Activated CD8-positive, alpha-beta T cell treated with anti-CD3 and anti-CD28 coated beads for 36 hours (primary cell): ENCODE measurements around the gene MEF2C. TPM values are rescaled to one million over a fixed set of nuclear protein-coding genes. Genes with fewer than 3 reads are reported as not detected.

Experiments used
- ATAC-seq: fragments of 200-7000 bp; cut with Tn5 transposase; one replicate; pipeline ENCODE4 v1.10.0; 2021; ENCODE audit warnings: mild to moderate bottlenecking, moderate library complexity
- CTCF ChIA-PET: fragments of 350-600 bp; sonication (Branson Sonifier 250); formaldehyde crosslinking; loops from one replicate; lab custom pipeline; 2021; ENCODE audit warnings: antibody characterized with exemption; lab: Charles Lee
- POLR2A ChIA-PET: fragments of 350-600 bp; sonication (Branson Sonifier 250); formaldehyde crosslinking; loops from one replicate; lab custom pipeline; 2021; ENCODE audit warnings: antibody characterized with exemption; lab: Charles Lee
- DNase-seq: peaks from one replicate; pipeline ENCODE4 v3.0.0-alpha.2; 2020
- H3K27ac Mint-ChIP-seq: one replicate; pipeline ENCODE4 v1.8.0; 2021; ENCODE audit warnings: mild to moderate bottlenecking, mixed read lengths
- H3K27me3 Mint-ChIP-seq: one replicate; pipeline ENCODE4 v1.8.0; 2021; ENCODE audit warnings: mixed read lengths
- H3K36me3 Mint-ChIP-seq: one replicate; pipeline ENCODE4 v1.8.0; 2021; ENCODE audit warnings: low read depth, mixed read lengths
- H3K4me1 Mint-ChIP-seq: one replicate; pipeline ENCODE4 v1.8.0; 2021; ENCODE audit warnings: low read depth, mixed read lengths
- H3K4me3 Mint-ChIP-seq: one replicate; pipeline ENCODE4 v1.8.0; 2021; ENCODE audit warnings: mild to moderate bottlenecking, moderate library complexity, mixed read lengths
- H3K9me3 Mint-ChIP-seq: one replicate; pipeline ENCODE4 v1.8.0; 2021; ENCODE audit warnings: mixed read lengths
- CTCF ChIP-seq: fragments of 200-600 bp; IDR thresholded peaks from one replicate; pipeline ENCODE4 v1.8.0; 2022; ENCODE audit warnings: antibody characterized with exemption, mild to moderate bottlenecking
- intact Hi-C: fragments of 100-400 bp; cut with micrococcal nuclease; formaldehyde crosslinking; loops from one replicate; pipeline ENCODE4 v1.10.0; 2022
- total RNA-seq, 2 experiments: library from RNA; stranded (reverse); gene quantifications; one replicate each; pipeline ENCODE4 v1.2.3, GENCODE V29; 2021

MEF2C gene
- total RNA-seq, 2 experiments from 2014 or later, result 0.27 to 1.3 TPM

GRCh38 chr5:88882276-88883038 lies 527 bp downstream of the MEF2C start:
- POLR2A ChIA-PET, result no interaction called here
- DNase-seq, result no peak
- no peaks in the 10 kb centered on the region for H3K9me3 Mint-ChIP-seq
- no peak for TF ChIP-seq CTCF
- no peak overlapping the region for H3K27ac Mint-ChIP-seq
- ATAC-seq, result no peak
- intact Hi-C loops, result no loop called here
- peaks cover 18% of the 10 kb centered on the region for H3K4me1 Mint-ChIP-seq
- H3K27me3 Mint-ChIP-seq, result peaks cover 48% of the 10 kb centered on the region
- CTCF ChIA-PET, result no interaction called here
- H3K36me3 Mint-ChIP-seq, result no peaks in the 10 kb centered on the region
- H3K4me3 Mint-ChIP-seq, result peak overlapping the region; percentile 76

GRCh38 chr5:88881571-88881971 lies 1.4 kb downstream of the MEF2C start:
- H3K36me3 Mint-ChIP-seq, result no peaks in the 10 kb centered on the region
- no peak overlapping the region for H3K4me3 Mint-ChIP-seq
- peaks cover 47% of the 10 kb centered on the region for H3K27me3 Mint-ChIP-seq
- H3K9me3 Mint-ChIP-seq, result no peaks in the 10 kb centered on the region
- no peak for ATAC-seq
- H3K4me1 Mint-ChIP-seq, result peaks cover 18% of the 10 kb centered on the region
- TF ChIP-seq CTCF, result no peak
- intact Hi-C loops, result no loop called here
- DNase-seq, result no peak
- H3K27ac Mint-ChIP-seq, result no peak overlapping the region
- CTCF ChIA-PET, result interaction anchor here (0.7 kb wide), 1 partner anchor 15 kb away, joined by 3 read pairs; no protein-coding TSS in a partner anchor
- POLR2A ChIA-PET, result no interaction called here

GRCh38 chr5:88880201-88880600 lies 2.8 kb downstream of the MEF2C start:
- intact Hi-C loops, result no loop called here
- POLR2A ChIA-PET, result no interaction called here
- no peak for TF ChIP-seq CTCF
- CTCF ChIA-PET, result no interaction called here
- ATAC-seq (no peak), DNase-seq (no peak)
- Mint-ChIP-seq H3K4me3 (no peak overlapping the region), H3K36me3 (no peaks in the 10 kb centered on the region), H3K27me3 (peaks cover 42% of the 10 kb centered on the region), H3K4me1 (peaks cover 18% of the 10 kb centered on the region), H3K9me3 (no peaks in the 10 kb centered on the region), H3K27ac (no peak overlapping the region)

GRCh38 chr5:88879724-88880123 lies 3.3 kb downstream of the MEF2C start:
- H3K4me3 Mint-ChIP-seq, result no peak overlapping the region
- POLR2A ChIA-PET, result no interaction called here
- DNase-seq, result no peak
- CTCF ChIA-PET, result no interaction called here
- H3K36me3 Mint-ChIP-seq, result no peaks in the 10 kb centered on the region
- peaks cover 18% of the 10 kb centered on the region for H3K4me1 Mint-ChIP-seq
- ATAC-seq, result no peak
- no peak overlapping the region for H3K27ac Mint-ChIP-seq
- H3K27me3 Mint-ChIP-seq, result peaks cover 40% of the 10 kb centered on the region
- intact Hi-C loops, result no loop called here
- no peak for TF ChIP-seq CTCF
- H3K9me3 Mint-ChIP-seq, result no peaks in the 10 kb centered on the region

GRCh38 chr5:88878976-88879375 lies 4.0 kb downstream of the MEF2C start:
- POLR2A ChIA-PET, result no interaction called here
- no peak for TF ChIP-seq CTCF
- peaks cover 33% of the 10 kb centered on the region for H3K27me3 Mint-ChIP-seq

More at GRCh38 chr5:88878976-88879375, 4.0 kb downstream of the MEF2C start:
- intact Hi-C loops, result no loop called here
- H3K36me3 Mint-ChIP-seq, result no peaks in the 10 kb centered on the region
- CTCF ChIA-PET, result no interaction called here
- no peak overlapping the region for H3K4me3 Mint-ChIP-seq
- DNase-seq, result no peak
- no peaks in the 10 kb centered on the region for H3K9me3 Mint-ChIP-seq
- H3K4me1 Mint-ChIP-seq, result peaks cover 15% of the 10 kb centered on the region
- no peak overlapping the region for H3K27ac Mint-ChIP-seq
- ATAC-seq, result no peak
